HG02759 (cell line): Measurements from ENCODE around the gene CYP2A6.
"Not testable (repeated sequence)": the region's sequence is repeated elsewhere in the genome, so short reads cannot be mapped to it uniquely, and the experiment has no call there.

Experiments used
- ATAC-seq: cut with Tn5 transposase; IDR thresholded peaks from one replicate; pipeline ENCODE4 v1.9.1; 2021; ENCODE audit warnings: mild to moderate bottlenecking, moderate library complexity; ENCODE audit not compliant: unreplicated experiment

The CYP2A6 gene, protein sequence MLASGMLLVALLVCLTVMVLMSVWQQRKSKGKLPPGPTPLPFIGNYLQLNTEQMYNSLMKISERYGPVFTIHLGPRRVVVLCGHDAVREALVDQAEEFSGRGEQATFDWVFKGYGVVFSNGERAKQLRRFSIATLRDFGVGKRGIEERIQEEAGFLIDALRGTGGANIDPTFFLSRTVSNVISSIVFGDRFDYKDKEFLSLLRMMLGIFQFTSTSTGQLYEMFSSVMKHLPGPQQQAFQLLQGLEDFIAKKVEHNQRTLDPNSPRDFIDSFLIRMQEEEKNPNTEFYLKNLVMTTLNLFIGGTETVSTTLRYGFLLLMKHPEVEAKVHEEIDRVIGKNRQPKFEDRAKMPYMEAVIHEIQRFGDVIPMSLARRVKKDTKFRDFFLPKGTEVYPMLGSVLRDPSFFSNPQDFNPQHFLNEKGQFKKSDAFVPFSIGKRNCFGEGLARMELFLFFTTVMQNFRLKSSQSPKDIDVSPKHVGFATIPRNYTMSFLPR

DNA sequence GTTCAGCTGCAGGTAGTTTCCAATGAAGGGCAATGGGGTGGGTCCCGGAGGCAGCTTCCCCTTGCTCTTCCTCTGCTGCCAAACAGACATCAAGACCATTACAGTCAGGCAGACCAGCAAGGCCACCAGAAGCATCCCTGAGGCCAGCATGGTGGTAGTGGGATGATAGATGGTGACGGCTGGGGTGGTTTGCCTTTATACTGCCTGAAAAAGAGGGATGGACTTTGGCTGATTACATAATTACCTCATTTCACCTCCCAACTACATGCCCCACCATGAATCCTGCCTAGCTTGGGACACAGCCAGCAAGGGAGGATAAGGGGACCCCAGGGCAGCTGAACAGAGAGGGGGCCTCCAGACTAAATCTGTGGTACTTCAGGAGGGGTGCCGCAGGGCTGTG, at the start of gene CYP2A6:
TSS of gene CYP2A6 (minus strand) at position 171 of the 400 bp plus-strand sequence. CDS start at position 150, 21 bp downstream.
- ATAC-seq: not testable (repeated sequence)

GRCh38 chr19:40899964-40900363, 49.7 kb upstream of the CYP2A6 start:
- ATAC-seq: not testable (repeated sequence)

DNA sequence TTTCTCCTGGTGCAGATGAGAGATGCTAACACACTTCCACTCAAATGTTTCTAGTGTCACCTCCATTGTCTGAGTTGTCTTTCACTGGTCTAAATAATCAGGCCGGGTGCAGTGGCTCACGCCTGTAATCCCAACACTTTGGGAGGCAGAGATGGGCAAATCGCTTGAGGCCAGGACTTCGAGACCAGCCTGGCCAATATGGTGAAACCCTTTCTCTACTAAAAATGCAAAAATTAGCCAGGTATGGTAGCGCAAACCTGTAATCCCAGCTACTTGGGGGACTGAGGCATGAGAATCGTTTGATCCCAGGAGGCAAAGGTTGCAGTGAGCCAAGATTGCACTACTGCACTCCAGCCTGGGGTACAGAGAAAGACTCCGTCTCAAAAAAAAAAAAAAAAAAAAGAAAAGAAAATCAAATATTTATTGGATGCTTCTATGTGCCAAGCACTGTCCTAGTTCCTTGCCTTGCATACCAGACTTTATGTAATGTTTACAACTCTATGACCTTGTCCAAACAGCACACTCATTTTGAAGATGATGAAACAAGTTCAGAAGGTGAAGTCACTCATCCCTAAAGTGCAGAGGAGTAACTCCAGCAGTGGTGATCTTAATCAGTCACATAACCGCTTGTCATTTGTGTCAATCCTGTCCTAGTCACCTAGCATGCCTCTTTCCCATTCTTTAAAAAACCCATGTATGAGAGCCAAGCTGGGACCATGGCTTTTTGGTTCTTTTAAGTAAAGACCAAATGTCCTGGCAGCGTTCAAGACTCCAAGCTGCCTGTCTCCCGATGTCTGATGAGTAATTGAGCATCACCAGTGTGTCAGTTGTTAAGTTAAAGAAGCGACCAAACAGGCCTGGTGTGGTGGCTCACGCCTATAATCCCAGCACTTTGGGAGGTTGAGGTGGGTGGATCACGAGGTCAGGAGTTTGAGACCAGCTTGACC, 46.9 kb upstream of the CYP2A6 start:
- ATAC-seq: not testable (repeated sequence)

- ATAC-seq: no peak
Observed at GRCh38 chr19:40896418-40896796, 46.2 kb upstream of the CYP2A6 start.

- no peak for ATAC-seq
Observed at GRCh38 chr19:40893112-40893511, 42.9 kb upstream of the CYP2A6 start.

- no peak for ATAC-seq
Observed at GRCh38 chr19:40889366-40889765, 39.1 kb upstream of the CYP2A6 start.

DNA sequence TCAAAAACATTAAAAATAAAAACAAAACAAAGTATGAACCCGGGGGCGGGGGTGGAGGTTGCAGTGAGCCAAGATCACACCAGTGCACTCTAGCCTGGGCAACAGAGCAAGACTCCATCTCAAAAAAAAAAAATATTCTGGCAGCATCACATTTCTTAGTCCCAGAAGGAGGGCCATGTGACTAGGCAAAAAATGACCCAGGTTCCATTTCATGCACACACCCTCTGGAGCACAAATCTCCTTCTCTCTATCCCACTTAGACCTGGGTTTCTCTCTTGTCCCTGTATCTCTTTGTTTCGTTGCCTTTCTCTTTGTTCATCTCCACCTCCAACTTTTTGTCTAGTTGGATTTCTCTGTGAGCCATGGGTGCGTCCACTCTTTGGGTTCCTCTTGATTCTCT, 37.9 kb upstream of the CYP2A6 start:
- no peak for ATAC-seq

DNA sequence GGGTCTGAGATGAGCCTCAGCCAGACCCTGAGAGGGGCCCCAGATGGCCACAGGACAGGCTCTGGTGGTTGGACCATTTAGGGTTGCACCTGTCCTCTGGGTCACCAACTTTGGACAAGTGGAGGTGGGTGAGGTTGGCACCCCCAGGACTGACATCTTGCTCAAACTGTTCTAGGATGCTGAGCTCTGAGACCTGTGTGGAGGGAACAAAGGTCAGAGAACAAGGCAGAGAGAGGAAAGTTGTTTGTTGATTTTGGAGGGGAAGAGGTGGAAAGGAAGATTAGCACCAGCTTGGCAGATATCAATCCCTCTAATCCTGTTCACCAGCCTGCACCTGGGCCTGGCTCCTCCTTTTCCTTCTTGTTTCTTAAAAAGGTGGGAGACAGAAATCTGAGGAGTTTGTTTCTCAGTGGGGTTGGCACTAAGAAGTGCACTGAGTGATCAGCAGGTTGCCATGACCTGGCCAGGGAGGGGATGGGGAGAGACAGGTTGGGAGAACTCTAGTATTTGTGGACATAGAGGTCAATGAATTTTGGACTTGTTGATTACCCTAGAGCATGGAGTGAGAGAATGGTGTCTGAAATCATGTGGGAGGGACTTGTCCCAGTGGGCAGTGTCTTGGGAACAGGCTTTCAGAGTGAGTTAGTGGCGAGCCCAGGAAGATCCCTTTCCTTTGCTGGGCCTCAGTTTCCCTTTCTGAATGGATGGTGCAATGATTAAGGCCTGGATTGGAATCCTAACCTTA, 34.1 kb upstream of the CYP2A6 start:
- not testable (repeated sequence) for ATAC-seq

DNA sequence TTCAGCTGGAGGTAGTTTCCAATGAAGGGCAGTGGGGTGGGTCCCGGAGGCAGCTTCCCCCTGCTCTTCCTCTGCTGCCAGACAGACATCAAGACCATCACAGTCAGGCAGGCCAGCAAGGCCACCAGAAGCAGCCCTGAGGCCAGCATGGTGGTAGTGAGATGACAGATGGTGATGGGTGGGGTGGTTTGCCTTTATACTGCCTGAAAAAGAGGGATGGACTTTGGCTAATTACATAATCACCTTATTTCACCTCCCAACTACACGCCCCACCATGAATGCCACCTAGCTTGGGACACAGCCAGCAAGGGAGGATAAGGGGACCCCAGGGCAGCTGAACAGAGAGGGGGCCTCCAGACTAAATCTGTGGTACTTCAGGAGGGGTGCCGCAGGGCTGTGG, 31.8 kb upstream of the CYP2A6 start, which contains the start of gene CYP2A7:
TSS of gene CYP2A7 (minus strand) at position 170 of the 400 bp plus-strand sequence. CDS start at position 149, 21 bp downstream.
- not testable (repeated sequence) for ATAC-seq

- ATAC-seq: not testable (repeated sequence)
Observed at GRCh38 chr19:40879349-40879748, 29.1 kb upstream of the CYP2A6 start.

DNA sequence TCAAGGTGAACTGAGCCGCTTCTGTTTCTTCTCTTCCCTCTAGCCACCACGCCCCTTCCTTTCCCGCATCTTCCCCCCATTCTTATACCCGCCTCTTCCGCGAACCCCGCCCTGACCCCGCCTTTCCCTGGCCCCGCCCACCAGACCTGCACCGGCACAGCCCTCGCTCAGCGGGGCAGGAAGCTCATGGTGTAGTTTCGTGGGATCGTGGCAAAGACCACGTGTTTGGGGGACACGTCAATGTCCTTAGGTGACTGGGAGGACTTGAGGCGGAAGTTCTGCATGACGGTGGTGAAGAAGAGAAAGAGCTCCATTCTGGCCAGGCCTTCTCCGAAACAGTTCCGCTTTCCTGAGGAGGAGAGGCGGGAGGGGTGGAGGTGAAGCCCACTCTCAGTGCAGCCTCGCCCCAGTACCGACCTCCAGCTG, 25.3 kb upstream of the CYP2A6 start:
- ATAC-seq: not testable (repeated sequence)

DNA sequence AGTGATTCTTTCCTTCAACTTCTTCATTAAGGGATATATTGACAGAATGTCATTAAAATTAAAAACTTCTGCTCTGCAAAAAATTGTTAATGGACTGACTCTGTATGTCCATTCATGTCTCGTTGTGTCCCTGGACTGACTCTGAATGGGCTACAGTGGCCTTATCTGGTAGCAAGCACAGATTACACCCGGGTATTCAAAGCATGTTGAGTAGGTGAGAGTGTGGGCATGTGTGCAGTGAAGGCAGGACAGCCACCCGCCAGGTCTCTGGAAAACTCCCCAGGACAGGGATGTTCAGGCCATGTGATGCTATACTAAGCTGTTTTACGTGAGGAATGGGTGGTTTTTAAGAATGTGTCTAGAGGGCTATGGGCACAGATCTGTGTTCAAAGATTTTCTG, 24.6 kb upstream of the CYP2A6 start:
- not testable (repeated sequence) for ATAC-seq

DNA sequence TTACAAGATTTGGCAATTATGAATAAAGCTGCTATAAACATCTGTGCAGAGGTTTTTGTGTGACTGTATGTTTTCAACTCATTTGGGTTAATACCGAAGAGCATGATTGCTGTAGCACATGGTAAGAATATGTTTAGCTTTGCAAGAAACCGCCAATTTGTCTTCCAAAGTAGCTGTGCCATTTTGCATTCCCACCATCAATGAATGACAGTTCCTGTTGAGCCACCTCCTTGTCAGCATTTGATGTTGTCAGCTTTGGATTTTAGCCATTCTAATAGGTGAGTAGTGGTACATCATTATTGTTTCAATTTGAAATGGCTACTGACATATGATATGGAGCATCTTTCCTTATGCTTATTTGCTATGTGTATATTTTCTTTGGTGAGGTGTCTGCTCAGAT, 23.6 kb upstream of the CYP2A6 start:
- ATAC-seq: not testable (repeated sequence)

- no peak for ATAC-seq
Observed at GRCh38 chr19:40872209-40872608, 22.0 kb upstream of the CYP2A6 start.

DNA sequence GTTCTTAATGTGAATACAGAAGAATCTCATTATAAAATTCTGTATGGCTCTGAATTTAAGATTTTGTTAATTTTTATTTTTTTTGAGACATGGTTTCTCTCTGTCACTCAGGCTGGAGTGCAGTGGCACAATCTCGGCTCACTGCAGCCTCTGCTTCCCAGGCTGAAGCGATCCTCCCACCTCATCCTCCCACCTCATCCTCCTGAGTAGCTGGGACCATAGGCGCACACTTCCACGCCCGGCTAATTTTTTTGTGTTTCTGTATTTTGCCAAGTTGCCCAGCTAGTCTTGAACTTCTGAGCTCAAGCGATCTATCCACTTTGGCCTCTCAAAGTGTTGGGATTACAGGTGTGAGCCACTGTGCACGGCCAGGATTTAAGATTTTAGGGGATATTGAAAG, 17.5 kb upstream of the CYP2A6 start:
- no peak for ATAC-seq

DNA sequence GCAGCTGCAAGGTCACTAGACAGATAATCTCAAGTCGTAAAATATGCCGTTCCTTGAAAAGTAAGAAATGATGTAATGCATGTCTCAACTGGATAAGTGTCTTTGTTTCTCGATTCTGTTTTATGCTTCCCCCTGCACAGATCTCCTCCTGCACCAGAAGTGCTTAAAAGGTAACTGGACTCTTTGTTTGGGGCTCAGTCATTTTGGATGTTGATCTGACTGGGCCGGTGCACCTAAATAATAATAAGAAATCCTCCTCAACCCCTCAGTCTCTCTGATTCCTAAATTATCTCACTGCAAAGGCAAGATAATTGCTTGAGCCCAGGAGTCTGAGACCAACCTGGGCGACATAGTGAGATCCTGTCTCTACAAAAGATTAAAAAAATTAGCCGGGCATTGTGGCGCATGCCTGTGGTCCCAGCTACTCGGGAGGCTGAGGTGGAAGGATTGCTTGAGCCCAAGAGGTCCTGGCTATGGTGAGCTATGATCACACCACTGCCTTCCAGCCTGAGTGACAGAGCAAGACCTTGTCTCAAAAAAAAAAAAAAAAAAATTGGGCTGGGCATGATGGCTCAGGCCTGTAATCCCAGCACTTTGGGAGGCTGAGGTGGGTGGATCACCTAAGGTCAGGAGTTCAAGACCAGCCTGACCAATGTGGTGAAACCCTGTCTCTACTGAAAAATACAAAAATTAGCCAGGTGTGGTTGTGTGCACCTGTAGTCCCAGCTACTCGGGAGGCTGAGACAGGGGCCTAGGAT, 14.7 kb upstream of the CYP2A6 start:
- ATAC-seq: not testable (repeated sequence)

DNA sequence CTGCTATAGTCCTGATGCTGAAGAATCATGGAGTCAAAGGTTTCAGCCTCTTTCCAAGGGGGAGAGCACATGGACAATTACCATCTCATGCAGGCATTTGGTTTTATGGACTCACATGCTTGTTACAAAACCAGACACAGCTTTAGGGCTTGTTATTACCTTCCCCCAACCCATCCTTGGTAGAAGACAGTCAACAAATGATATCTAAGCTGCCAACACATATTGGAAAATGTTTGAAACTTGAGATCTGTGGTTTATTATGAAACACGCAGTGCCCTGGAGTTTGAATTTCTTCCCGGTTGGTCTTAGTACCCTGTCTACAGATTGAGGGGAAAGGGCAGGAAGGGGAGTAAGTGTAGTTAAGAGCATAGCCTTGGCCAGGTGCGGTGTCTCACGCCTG, 12.5 kb upstream of the CYP2A6 start:
- ATAC-seq: no peak

DNA sequence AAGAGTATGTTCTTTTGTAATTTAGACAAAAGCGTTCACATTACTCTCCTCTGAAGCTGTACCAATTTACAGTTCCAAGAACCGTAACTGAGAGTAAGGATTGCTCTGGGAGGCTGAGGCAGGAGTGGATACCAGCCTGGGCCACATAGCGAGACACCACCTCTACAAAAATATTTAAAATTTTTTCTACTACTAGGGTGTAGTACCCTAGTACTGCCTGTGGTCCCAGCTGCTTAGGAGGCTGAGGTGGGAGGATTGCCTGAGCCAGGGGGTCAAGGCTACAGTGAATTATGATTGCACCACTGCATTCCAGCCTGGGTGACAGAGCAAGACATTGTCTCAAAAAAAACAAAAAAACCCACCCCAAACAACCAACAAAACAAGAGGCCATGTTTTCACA, 12.1 kb upstream of the CYP2A6 start:
- no peak for ATAC-seq

- ATAC-seq: no peak
Observed at GRCh38 chr19:40858109-40858508, 7.9 kb upstream of the CYP2A6 start.
